RPMI8226 (cell line): ENCODE measurements around the gene PTCH1.

Source experiments
- DNase-seq: peaks from one replicate; pipeline ENCODE4 v3.0.0-alpha.2; 2015

The PTCH1 gene

DNA sequence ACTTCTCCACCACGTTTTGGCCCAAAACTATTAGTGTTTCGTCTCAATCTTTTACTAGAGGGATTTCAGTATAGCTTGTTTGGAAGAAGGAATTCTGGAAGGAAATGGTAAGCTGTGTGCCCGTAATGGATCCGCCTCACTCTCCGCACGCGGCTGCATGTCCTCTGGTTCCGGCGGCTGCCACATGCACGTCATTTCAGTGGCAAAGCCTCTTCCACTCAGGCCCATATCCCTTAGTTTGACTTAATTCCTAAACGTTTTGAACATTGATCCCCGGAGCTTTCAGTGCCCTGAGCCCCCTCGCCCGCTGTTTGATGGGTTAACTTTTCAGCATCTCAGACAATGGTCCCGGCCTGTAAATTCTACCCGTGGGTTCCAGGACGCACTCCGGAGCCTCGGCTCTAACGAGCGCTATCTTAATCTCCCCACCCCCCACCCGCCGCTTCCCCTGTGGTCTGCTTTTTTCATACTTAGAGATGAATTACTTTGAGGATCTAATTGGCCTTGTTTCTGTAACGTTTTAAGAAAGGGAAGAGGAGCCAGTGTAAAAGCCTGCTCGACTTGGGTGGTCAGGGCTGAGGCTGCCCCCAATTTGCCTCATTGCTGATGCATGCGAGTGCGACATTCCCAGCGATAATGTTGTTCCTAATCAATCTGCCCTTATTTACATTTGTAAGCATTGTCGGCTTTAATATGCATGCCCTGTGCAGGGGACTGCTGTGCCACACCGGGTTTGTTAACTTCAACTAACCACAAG is 4.6 kb downstream of the PTCH1 start:
- DNase-seq: no peak

DNA sequence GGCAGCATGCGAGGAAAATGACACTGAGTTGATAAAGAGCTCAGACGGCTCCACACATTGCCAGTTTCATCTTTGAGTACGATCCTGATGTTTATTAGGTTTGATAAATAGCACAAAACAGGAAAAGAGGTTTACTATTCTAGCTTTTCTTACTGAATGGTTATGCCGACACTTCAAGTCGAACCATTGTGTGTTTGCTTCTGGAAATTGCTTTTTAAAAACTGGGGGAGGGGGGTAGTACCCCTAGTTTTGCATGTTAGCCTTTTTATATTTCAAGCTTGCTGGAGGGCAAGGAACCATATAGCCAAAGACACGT is 5.2 kb downstream of the PTCH1 start:
- DNase-seq: no peak

DNA sequence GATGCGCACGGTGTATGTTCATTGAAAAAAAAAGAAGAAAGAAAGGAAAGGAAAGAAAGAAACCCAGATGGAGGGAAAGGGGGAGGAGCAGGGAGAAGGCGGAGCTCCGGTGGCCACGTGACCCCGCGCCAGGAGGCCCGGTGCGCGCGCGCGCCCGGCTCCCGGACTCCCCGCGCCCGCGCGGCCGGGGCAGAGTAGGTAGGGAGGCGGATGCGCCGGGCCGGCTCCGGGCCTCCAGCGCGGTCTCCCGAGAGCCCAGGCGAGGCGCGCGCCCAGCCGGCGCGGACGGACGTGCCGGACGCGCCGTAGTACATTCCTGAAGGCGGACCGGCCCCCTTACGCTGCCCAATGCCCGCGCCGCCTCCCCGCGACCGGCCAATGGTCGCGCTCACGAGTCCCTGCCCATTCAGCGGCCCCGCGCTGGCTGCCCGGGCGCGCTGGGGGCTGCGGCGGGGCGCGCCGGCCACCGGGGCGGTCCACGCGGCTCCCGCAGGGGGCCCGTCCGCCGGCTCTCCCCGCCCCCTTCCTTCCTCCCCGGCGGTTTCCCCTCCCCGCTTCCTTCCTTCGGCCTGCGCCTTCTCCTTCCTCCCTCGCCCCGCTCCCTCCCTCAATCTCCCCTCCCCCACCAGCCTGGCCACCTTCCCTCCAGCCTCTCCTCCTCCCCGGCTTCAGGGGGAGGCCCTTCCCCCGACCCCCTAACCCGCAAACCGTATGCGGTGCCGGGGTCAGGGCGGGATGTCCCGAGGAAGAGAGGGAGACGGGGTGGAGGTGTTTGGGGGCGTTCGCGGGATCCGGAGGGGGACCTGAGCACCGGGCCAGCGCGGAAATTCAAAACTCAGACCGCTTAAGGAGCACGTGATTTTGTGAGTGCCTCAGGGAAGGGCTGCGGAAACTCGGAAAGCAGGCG is 5.8 kb downstream of the PTCH1 start:
- peak; percentile 90 for DNase-seq

DNA sequence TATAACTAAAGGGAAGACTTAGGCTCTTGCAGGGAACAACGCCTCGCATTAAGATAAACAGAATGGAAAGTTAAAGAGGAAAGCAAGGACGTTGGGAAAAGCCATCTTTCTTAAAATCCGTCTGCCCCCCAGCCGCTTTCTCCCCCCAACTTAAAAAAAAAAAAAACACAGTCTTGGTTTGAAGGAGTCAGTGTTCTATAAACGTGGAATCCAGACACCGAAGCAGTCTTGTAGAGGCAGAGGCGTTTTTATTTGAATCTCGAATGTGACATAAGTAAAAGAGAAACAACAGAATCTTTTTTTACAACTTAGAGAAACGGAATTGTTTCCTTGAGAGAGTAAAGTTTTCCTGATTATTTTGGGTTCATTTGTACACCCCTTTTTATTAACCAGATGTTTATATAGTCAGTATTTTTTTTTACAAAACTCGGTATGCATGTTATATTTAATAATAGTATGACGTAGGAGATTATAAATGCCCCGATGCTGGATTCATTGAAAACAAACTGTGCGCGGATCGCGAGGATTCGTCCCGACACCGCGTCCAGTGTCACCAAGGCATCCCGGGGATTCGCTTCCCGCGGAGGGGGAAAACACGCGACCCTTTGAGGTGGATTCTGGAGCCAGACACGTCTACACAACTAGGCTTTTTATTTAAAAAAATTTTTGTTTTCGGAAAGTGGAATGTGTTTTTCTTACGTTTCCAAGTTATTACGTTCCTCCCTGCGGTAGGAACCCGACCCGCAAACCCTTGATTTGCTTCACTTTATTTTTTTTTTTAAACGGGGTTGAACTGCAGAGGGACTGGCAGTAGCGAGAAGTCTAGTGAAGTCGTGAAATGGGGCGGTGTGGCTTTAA is 6.7 kb downstream of the PTCH1 start:
- DNase-seq: no peak

DNA sequence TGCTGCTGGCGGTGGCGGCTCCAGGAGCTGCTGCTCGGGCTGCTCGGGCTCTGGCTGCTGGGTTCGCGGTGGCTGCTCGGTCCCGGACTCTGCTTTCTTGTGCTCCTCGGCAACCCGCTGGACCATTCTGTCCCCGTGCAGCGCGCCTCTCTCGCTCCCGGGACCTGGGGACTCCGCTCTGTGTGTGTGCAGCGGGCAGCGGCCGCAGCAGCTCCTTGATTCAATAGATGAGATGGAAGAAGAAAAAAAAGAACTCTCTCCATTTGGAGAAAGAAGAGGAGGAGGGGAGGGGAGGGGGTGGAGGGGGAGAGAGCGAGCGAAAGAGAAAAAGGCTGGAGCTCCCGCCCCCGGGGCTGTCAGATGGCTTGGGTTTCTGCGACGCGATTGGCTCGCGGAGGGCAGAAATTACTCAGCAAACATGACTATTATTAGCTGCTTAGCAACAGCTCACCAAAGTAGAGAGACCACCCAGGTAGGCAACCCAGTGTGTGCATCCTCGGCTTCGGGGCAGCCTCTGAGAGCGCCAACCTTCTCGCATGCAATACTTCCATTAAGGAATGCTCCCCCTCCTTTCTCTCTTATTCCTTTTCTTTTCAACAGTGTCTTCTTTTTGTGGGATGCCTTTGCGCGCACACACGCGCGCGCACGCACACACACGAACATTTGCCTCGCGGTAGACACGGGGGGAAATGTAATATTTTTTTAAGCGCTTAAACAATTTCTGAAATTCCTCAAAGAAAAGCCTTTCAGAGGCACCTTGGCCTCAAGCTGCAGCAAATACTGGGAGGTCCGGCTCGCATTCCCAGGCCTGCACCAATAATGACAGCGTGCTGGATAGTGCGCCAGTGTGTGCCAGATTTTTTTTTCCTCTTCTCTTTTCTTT is 7.6 kb downstream of the PTCH1 start:
- DNase-seq: peak; percentile 89

DNA sequence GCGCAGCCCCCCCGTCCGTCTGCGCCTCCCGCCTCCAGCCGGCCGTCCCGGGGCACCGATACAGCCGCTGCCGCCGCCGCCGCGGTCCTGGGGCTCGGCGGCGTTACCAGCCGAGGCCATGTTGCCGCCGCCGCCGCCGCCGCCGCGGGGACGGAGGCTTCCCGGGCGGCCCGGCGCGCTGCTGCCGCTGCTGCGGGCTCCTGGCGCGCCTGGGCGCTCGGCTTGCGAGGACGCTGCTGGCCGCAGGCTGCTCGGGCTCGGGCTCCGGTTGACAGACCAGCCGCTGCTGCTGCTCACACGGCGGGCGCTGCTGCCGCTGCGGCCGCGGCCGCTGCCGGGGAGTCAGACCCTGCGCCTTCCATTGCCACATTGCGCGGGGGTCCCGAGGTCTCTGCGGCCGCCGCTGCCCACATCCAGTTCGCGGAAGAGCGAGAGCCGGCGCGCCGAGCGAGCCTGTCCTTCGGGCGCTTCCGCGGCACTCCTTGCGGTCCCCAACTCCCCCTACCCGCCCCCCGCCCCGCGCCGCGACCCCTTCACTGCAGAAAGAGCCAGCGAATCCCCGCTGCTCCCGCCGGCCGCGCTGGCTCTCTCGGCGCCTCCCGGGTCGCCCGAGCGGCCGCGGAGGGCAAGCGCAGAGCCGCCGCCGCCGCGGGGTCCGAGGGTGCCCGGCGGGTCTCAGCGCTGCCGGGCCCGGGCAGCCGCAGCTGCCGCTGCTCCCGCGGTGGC is 8.4 kb downstream of the PTCH1 start:
- peak; percentile 32 for DNase-seq

DNA sequence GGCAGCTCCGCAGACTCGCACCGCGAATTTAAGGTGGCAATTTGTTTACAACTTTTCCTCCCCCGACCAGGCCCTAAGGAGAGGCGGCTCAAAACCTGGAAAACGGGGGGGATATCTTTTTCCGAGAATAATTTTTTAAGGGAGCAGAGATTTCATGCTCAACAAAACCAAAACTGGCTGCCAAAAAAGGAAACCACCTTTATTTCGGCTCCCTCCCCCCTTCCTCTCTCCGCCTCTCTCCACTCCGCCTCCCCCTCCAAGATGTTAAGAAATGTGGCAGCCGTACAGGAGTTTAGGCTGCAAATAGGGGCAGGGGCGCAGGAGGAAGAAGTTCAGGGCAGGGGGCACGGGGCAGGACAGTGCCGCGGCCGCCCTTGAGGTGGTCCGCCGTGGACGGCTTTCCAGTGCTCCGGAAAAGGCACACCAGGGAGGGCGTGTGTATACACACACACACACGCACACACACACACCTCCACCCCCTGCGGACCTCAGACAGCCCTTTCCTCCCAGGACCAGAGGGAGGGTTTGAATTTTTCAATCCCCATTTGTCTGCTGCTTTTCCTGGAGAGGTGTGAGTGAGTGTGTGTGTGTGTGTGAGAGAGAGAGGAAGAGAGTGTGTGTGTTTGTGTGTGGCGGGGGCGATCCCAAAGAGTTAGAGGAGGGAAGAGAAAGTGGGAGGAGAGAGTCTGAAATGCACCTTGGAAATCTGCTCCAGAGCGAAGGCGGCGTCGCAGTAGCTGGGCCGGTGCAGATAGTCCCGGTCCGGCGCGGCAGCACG is 9.1 kb downstream of the PTCH1 start:
- peak; percentile 68 for DNase-seq

DNA sequence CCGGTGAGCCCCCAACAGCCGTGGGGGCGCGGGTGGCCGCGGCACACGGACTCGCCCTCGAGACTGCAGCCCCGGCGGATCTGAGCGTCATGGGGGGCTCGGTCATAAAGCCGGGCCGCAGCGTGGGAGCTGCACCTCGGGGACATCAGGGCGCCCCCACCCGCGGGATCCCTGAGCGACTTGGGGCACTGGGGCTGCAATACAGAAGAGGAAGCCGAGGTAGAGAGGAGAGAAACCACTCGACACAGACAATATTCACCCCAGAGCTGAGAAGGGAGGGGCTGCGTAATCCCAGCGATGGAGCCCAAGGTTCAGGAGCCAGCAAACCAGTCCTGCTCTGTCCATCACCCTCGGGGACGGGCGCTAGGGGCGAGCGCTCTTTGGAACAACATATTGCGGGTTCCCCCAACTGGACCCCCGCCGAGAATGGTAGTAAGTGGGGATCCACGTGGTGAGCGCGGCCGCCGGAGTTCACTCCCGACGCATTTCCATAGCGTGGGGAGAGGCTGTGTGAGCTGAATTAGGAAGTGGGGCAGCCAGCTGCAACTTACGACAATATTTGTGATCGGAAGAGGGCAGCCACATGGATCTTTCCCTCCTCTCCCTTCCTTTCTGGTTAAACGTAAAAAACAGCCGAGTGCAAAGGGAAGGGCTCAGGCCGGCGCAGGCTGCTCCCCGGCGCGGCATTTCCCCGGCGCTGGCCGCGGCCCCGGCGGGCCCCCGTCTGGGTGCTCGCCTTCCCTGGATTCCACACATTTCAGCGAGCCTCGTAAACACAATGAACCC is 9.9 kb downstream of the PTCH1 start:
- DNase-seq: peak; percentile 52

DNA sequence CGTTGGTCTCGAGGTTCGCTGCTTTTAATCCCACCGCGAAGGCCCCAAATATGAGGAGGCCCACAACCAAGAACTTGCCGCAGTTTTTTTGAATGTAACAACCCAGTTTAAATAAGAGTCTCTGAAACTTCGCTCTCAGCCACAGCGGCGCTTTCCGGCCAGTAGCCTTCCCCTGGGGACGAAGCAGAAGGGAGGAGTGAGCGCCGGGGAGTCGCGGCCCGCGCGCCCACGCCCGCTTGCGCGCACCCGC is 10.4 kb downstream of the PTCH1 start:
- DNase-seq: peak; percentile 48

DNA sequence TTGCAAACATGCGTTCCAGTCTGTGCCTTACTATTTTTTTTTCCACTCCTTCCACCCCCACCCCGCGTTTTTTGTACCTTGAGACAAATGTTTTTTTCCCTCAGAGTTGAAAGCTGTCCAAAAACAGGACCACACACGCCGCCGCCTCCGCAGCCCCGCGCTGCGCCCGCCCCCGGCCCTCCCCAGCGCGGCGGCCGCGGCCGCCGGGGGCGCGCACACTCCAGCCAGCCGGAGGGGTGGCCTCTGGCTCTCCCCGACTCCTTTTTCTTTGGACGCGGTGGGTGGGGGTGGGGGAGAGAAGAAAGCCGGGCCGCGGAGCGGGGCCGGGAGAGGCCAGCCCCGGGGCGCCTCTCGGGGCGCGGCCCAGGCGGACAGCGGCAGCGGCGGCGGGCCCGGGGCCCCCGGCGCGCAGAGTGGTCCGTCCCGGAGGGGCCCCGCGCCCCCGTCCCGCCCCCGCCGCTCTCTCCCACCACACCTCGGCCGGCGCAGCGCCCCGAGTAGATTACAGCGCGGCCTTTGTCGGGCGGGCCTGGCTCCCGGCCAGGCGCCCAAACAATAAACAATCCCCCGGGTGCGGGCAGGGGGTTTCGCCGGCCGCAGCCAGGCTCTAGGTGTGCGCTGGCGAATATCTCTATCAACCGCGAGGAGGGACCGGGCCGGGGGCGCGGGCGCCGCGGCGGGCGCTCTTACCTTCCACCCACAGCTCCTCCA is 10.9 kb downstream of the PTCH1 start:
- peak; percentile 84 for DNase-seq

DNA sequence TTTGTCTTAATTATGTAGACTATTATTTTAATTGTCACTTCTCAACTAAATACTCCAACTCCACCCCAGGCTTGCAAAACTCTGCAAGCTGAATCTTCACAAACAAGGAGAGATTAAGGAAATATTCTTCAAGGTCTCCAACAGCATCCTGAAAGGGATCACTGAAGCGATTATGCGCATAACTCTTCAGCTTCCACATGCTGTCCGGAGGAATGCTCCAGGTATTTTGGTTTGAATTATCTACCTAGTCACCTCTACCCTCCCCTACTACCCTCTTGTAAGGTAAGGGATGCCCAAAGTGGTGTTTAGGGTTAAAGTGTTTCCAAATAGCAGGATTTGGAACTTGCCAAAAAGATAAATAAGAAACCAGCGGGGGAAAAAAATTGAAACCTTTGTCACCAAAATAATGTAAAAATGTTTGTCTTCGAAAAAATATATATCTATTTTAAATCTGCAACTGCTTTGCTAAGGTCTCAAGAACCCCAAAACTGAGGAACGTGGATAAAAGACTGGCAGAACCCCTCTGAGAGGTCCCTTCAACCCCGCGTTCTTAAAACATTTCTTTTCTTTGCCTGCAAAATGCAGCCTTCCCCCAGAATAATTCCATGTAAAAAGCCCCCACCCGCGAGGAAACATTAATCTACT is 11.6 kb downstream of the PTCH1 start:
- DNase-seq: no peak

DNA sequence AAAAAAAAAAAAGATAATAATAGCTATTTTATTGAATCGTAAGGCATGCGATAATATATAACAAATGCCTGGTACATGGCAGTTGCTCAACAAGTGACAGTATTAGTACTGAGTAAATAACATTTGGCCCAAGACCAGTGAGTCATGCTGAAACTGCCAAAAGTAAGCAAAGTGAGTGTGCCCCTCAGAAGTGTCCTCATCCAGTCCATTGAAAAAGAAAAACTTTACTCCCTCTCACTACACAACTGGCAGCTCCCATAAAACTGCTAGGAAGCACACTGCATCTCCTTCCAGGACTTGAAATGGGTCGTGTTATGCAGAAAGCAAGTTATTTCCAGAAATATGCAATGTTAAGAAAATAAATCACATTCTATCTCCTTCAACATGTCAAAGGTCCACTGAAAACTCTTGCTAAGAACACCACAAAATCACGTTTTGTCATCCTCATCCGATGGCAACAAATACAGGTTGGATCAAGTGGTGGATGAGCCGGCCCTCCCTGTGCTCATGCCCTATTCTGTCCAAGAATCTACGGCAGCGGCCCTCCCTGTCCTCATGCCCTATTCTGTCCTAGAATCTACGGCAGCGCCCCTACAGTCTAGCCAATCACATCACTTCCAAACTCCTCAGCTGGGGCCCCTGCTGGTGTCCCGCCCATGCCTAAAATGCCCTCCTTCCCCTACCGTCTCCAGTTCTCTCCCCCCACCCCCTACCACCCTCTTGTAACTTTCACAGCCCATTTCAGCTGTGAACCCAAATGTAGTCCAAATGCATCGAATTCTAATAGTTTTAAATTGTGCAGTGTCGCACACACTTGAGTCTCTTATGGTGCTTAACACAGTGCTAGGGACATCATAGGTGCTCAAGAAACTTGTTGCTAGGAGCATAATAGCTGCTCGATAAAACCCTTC is 12.5 kb downstream of the PTCH1 start:
- peak; percentile 59 for DNase-seq

DNA sequence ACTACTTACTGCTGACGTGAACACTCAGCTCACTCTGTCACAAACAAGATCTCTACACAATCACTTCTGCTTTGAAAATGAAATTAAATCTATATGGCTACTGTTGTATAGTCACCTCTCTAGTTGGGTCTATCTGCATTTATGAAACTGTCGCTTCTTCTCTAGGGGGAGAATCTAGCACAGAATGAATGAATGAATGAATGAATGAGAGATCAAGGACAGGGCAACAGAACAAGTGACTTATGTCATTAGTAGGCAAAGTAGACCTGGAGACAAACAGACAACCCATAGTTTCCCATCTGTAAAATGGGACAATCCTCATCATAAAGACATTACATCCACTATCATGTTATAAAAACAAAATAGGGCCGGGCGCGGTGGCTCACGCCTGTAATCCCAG is 13.4 kb downstream of the PTCH1 start:
- no peak for DNase-seq

DNA sequence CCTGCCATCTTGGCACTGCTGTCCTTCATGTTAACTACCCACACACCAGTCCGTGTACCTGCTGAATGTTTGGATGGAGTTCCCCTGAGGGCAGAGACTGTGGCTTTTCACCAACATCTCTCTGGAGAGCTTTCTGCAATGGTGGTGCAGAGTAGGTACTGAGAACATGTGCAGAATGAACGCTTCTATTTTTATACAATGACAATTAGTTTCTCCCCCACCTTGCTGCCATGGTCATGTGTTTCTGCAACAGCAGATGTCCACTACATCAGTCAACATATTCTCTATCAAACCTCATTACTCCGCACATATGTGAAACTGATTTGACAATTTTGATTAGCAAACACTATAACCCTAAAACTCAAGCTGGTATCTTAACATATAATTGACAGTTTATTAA is 14.5 kb downstream of the PTCH1 start:
- DNase-seq: no peak

DNA sequence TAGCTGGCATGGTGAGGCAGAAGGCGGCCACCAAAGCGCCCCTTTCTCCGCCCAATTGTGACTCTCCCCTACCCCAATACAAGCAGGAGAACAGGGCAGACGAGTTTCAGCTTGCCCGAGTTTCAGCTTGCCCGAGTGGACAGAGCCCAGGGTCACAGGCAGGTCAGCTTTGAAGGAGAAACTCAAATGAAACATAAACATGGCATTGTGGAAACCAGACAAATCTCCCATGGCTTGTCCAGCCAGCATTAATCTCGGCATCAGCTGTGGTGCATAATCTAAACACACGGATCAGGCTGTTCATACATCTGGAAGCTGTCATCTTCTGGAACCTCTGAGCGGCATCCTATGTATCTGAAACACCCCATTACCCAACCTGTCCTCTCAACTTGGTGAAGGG is 16.9 kb downstream of the PTCH1 start:
- DNase-seq: no peak

DNA sequence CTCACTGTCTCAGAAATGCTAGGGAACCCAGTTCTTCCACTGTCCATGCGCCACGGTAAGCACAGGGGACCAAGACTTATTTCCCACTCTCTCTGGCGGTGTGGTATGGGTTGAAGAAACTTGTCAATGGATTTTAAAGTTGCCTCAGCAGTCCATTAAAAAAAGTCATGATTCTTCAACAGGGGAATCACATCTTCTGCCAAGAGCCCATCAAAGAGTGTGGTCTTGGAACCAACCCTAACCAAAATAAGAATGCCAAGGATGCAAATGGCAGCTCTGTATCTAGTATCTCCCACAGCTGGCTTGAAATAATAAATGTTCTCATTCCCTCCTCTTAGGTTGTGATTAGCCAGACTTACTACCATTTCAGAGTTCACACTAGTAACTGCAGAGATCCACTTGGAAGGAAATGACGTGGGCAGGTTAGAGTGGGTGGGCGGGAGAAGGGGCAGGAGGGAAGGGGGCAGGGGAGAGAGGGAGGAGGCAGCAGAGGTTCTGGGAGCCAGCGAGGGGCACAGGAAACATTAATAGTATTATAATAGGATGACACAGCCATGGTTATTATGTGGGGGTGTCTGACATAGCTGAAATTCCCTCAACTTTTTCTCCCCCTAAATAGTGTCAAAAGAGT is 17.6 kb downstream of the PTCH1 start:
- no peak for DNase-seq

DNA sequence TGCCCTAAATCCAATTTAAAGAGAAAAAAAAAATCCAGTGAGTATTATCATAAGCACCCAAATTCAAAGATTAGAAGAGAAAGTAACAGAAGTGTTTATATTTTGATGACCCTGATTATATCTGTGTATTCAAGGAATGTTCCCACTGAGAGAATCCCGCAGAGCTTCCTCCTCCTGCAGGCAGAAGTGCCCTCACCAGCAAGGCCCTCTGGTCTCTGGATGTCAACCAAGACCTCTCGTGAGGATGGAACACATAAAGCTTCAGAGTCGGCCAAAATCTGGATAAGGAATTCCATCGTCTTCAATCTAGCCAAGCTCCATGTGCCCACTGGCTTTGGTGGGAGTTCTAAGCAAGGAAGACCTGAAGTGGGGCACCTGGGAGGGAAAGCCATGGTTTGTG is 18.1 kb downstream of the PTCH1 start:
- DNase-seq: no peak

DNA sequence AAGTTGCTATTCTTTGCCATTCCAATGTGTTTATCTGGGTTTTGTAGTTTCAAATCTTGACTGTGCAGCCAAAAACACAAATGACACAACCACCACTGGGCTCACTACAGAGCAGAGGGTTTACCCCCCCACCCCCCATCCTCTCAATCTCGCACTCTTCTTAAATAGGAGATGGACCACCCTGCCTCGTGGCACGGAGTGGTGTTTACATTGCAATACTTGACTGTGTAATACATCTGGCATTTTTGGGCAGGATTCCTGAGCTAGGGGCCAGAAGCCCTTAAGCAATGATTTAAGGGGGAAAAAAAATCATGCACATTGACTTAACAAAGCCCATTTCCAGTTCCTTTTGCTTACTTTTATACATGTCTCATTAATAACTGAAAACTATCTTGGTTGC is 19.0 kb downstream of the PTCH1 start:
- DNase-seq: no peak
